B cell (primary cell): Measurements from ENCODE around the gene MEG3. TPM values are rescaled to one million over a fixed set of nuclear protein-coding genes. Genes with fewer than 3 reads are reported as not detected.

Experiments used
- ATAC-seq: fragments of 200-7000 bp; cut with Tn5 transposase; one replicate; pipeline ENCODE4 v1.10.0; 2021; ENCODE audit warnings: low read depth, mild to moderate bottlenecking, moderate number of reproducible peaks, moderate library complexity
- CTCF ChIA-PET: fragments of 350-600 bp; sonication (Branson Sonifier 250); formaldehyde crosslinking; loops from one replicate; lab custom pipeline; 2021; ENCODE audit warnings: antibody characterized with exemption, inconsistent platforms; lab: Charles Lee
- POLR2A ChIA-PET: fragments of 350-600 bp; sonication (Branson Sonifier 250); formaldehyde crosslinking; loops from one replicate; lab custom pipeline; 2021; ENCODE audit warnings: antibody characterized with exemption; lab: Charles Lee
- DNase-seq: peaks from one replicate; pipeline ENCODE4 v3.0.0; 2013
- H2AFZ ChIP-seq: 2 replicates; pipeline ENCODE4 v1.6.1; 2012; ENCODE audit warnings: mild to moderate bottlenecking, low read depth, low read length; ENCODE audit not compliant: insufficient read depth, poor library complexity, severe bottlenecking
- H3K27ac ChIP-seq, 2 donors: 1 replicate in 1 of 2; 2 replicates in 1 of 2; pipeline ENCODE4 v1.5.1; 2012 to 2013; ENCODE audit warnings: low read length in 2 of 2, mild to moderate bottlenecking in 2 of 2, moderate library complexity in 1 of 2
- H3K27me3 ChIP-seq, 4 experiments: fragments of 200-600 bp in 1 of 4; sonication (generic) in 1 of 4; replicated peaks in 1 of 4; 1 replicate in 2 of 4; 2 replicates in 2 of 4; pipeline versions ENCODE4 v1.6.1 to v1.7.0; 2013 to 2016; ENCODE audit warnings: low read length in 3 of 4, mild to moderate bottlenecking in 2 of 4, mixed read lengths in 1 of 4, moderate library complexity in 1 of 4; ENCODE audit not compliant: insufficient read depth in 4 of 4, control insufficient read depth in 3 of 4; ENCODE audit errors: control extremely low read depth in 1 of 4
- H3K36me3 ChIP-seq, 2 experiments: replicated peaks in 1 of 2; 1 replicate in 1 of 2; 2 replicates in 1 of 2; pipeline versions ENCODE4 v1.6.1 to v1.7.1; 2013; ENCODE audit warnings: low read length in 1 of 2; ENCODE audit not compliant: insufficient read depth in 2 of 2, control insufficient read depth in 1 of 2; ENCODE audit errors: control extremely low read depth in 1 of 2, extremely low read depth in 1 of 2
- H3K4me1 ChIP-seq, 2 donors: fragments of 200-600 bp in 1 of 2; sonication (generic) in 1 of 2; 1 replicate in 1 of 2; 2 replicates in 1 of 2; pipeline versions ENCODE4 v1.5.1 to v1.6.1; 2013 to 2017; ENCODE audit warnings: low read length in 2 of 2; ENCODE audit not compliant: control insufficient read depth in 2 of 2, insufficient read depth in 2 of 2
- H3K4me2 ChIP-seq: replicated peaks from 2 replicates; pipeline ENCODE3; 2012; ENCODE audit warnings: mild to moderate bottlenecking, low read depth, low read length; ENCODE audit not compliant: poor library complexity, severe bottlenecking
- H3K4me3 ChIP-seq, 5 experiments: fragments of 200-600 bp in 1 of 5; sonication (generic) in 1 of 5; 1 replicate in 3 of 5; 2 replicates in 2 of 5; pipeline versions ENCODE4 v1.5.1 to v1.7.0; 2011 to 2016; ENCODE audit warnings: low read length in 4 of 5, mild to moderate bottlenecking in 4 of 5, low read depth in 2 of 5, control low read depth in 1 of 5, moderate library complexity in 1 of 5; ENCODE audit not compliant: insufficient read depth in 1 of 5; ENCODE audit errors: control extremely low read depth in 1 of 5, extremely low read depth in 1 of 5
- H3K79me2 ChIP-seq: fragments of 200-600 bp; sonication (generic); one replicate; pipeline ENCODE4 v1.6.0; 2016; ENCODE audit warnings: low read length; ENCODE audit not compliant: control insufficient read depth, insufficient read depth
- H3K9ac ChIP-seq: fragments of 200-600 bp; sonication (generic); 2 replicates; pipeline ENCODE4 v1.6.1; 2017; ENCODE audit warnings: mild to moderate bottlenecking, low read length, moderate library complexity
- H3K9me3 ChIP-seq, 3 donors: one replicate each; pipeline versions ENCODE4 v1.6.1 to v1.7.1; 2013; ENCODE audit warnings: low read length in 2 of 3; ENCODE audit not compliant: control insufficient read depth in 2 of 3, insufficient read depth in 1 of 3; ENCODE audit errors: control extremely low read depth in 1 of 3
- H4K20me1 ChIP-seq: 2 replicates; pipeline ENCODE4 v1.6.0; 2012; ENCODE audit warnings: mild to moderate bottlenecking, low read length; ENCODE audit not compliant: insufficient read depth, control insufficient read depth, poor library complexity, severe bottlenecking
- H3K27ac Mint-ChIP-seq: one replicate; pipeline ENCODE4 v1.8.0; 2021; ENCODE audit warnings: mixed read lengths
- H3K27me3 Mint-ChIP-seq: one replicate; pipeline ENCODE4 v1.8.0; 2021; ENCODE audit warnings: mixed read lengths
- H3K4me1 Mint-ChIP-seq: one replicate; pipeline ENCODE4 v1.8.0; 2021; ENCODE audit warnings: mixed read lengths
- H3K4me3 Mint-ChIP-seq: one replicate; pipeline ENCODE4 v1.8.0; 2021; ENCODE audit warnings: mixed read lengths
- H3K9me3 Mint-ChIP-seq: one replicate; pipeline ENCODE4 v1.8.0; 2022; ENCODE audit warnings: mixed read lengths; ENCODE audit not compliant: insufficient read depth
- CTCF ChIP-seq: fragments of 200-600 bp; IDR thresholded peaks from one replicate; pipeline ENCODE4 v1.8.0; 2022; ENCODE audit warnings: antibody characterized with exemption, mild to moderate bottlenecking
- EZH2 ChIP-seq: IDR thresholded peaks from 2 replicates; pipeline ENCODE4 v1.6.1; 2012; ENCODE audit warnings: borderline replicate concordance, low read depth, mild to moderate bottlenecking, moderate library complexity, low read length; ENCODE audit not compliant: insufficient read depth, poor library complexity, severe bottlenecking
- WGBS: methylation state at CpG from one replicate; pipeline ENCODE4 v1.1.5; 2013; ENCODE audit warnings: missing lambda C conversion rate; ENCODE audit not compliant: insufficient coverage; 5-methylcytosine and 5-hydroxymethylcytosine counted together
- intact Hi-C: fragments of 100-400 bp; cut with micrococcal nuclease; formaldehyde crosslinking; loops from one replicate; pipeline ENCODE4 v1.10.0; 2022
- polyA plus RNA-seq: library from polyadenylated mRNA; depleted of rRNA; stranded (reverse); fragments of >200 nt; gene quantifications from 2 replicates; pipeline ENCODE4 v1.2.3, GENCODE V29; 2012
- total RNA-seq, 2 donors: library from RNA; stranded (reverse); fragments of 120-200 nt in 1 of 2; gene quantifications; 1 replicate in 1 of 2; 2 replicates in 1 of 2; pipeline versions ENCODE4 v1.2.3 to v1.2.4, GENCODE V29; 2013 to 2022

MEG3 gene
- total and polyA plus RNA-seq, 2 donors (not counting 1 experiment from before 2014, with no cell fraction given): 0.13 TPM; not detected in 1

DNA sequence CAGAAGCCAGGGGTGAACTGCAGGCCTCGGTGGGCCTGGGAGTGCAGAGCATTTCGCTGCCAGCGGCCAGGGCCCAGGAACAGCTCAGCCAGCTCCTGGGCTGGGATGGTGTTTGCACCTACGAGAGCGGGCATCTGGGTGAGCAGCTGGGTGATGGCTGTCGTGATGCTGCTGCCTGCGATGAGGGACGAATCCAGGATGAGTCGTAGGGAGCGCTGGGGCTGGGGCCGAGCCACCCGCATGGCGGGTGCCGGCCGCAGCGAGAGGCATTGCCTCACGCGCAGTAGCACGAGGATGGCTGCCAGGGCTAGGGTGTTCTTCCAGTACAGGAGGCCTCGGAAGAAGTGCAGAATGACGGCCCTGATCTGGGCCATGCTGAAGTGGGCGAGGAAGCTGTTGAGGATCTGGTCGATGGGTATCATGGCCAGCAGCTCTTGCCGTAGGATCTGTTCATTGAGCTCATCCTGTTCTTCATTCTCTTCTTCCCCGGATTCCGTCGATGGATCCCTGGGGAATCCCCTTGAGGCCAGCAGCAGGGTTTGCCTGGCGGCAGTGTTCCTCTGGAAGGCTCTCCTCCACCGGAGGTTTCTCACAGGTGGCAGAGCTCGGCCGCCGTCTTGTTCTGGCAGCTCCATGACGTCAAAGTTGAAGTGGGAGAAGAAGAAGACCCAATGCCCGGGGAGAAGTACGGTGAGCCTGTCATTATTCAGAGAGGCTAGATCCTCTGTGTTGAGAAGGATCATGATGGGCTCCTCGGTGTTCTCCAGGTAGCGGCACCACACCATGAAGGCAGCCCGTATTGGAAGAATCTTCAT is 55.5 kb downstream of the MEG3 start:
- no peaks in the 10 kb centered on the region for H3K79me2 ChIP-seq
- Mint-ChIP-seq H3K27ac (no peak overlapping the region), H3K9me3 (peaks cover 4% of the 10 kb centered on the region), H3K4me1 (no peaks in the 10 kb centered on the region), H3K27me3 (no peaks in the 10 kb centered on the region), H3K4me3 (no peak overlapping the region)
- ATAC-seq: no peak
- DNase-seq: no peak
- H2AFZ ChIP-seq: no peak overlapping the region
- ChIA-PET POLR2A (no interaction called here), CTCF (no interaction called here)
- H3K9me3 ChIP-seq: peaks cover 0 to 44% (median 0%) of the 10 kb centered on the region in 3 donors
- H4K20me1 ChIP-seq: no peaks in the 10 kb centered on the region
- no peak overlapping the region for H3K9ac ChIP-seq
- H3K4me3 ChIP-seq: no peak overlapping the region
- H3K27ac ChIP-seq: no peak overlapping the region
- H3K27me3 ChIP-seq: no peaks in the 10 kb centered on the region
- intact Hi-C loops: no loop called here
- no peak overlapping the region for H3K4me2 ChIP-seq
- no peaks in the 10 kb centered on the region for H3K36me3 ChIP-seq
- 96% methylated on average over 38 of the region's 38 CpGs for WGBS
- H3K4me1 ChIP-seq: no peaks in the 10 kb centered on the region
- no peak for TF ChIP-seq CTCF
- no peak for TF ChIP-seq EZH2
